GM18508 (cell line): ENCODE measurements around the gene LIPA.
"Not testable (repeated sequence)": the region's sequence is repeated elsewhere in the genome, so short reads cannot be mapped to it uniquely, and the experiment has no call there.

Source experiments
- ATAC-seq: cut with Tn5 transposase; IDR thresholded peaks from one replicate; pipeline ENCODE4 v1.9.1; 2021; ENCODE audit warnings: moderate number of reproducible peaks; ENCODE audit not compliant: insufficient read depth, unreplicated experiment

LIPA gene

GRCh38 chr10:89214566-89215165 lies 36.9 kb downstream of the LIPA start:
- no peak for ATAC-seq

- ATAC-seq, result no peak
Measured at GRCh38 chr10:89213191-89213808, 38.3 kb downstream of the LIPA start.

- no peak for ATAC-seq
Measured at GRCh38 chr10:89210794-89211425, 40.7 kb downstream of the LIPA start.

GRCh38 chr10:89209718-89210117 lies 41.9 kb downstream of the LIPA start:
- no peak for ATAC-seq

- ATAC-seq, result no peak
Measured at GRCh38 chr10:89207801-89208551, 43.6 kb downstream of the LIPA start.

- ATAC-seq, result no peak
Measured at GRCh38 chr10:89207181-89207800, 44.3 kb downstream of the LIPA start, which contains the start of gene CH25H. CH25H (minus strand) TSS chr10:89207317; CDS start chr10:89207292, 25 bp downstream.

- no peak for ATAC-seq
Measured at GRCh38 chr10:89206402-89207180, 45.0 kb downstream of the LIPA start.

- no peak for ATAC-seq
Measured at GRCh38 chr10:89204621-89205185, 46.9 kb downstream of the LIPA start.

GRCh38 chr10:89203237-89203636 lies 48.3 kb downstream of the LIPA start:
- no peak for ATAC-seq

- ATAC-seq, result no peak
Measured at GRCh38 chr10:89202033-89202425, 49.5 kb downstream of the LIPA start.

GRCh38 chr10:89201345-89202032 lies 50.1 kb downstream of the LIPA start:
- no peak for ATAC-seq

GRCh38 chr10:89197473-89197872 lies 54.1 kb downstream of the LIPA start:
- ATAC-seq, result no peak

- ATAC-seq, result not testable (repeated sequence)
Measured at GRCh38 chr10:89191301-89191700, 60.3 kb downstream of the LIPA start.

GRCh38 chr10:89189211-89189734 lies 62.3 kb downstream of the LIPA start:
- no peak for ATAC-seq

GRCh38 chr10:89185658-89186057 lies 65.9 kb downstream of the LIPA start:
- ATAC-seq, result no peak

GRCh38 chr10:89184638-89185037 lies 66.9 kb downstream of the LIPA start:
- no peak for ATAC-seq

GRCh38 chr10:89183571-89183970 lies 68.0 kb downstream of the LIPA start:
- no peak for ATAC-seq

- ATAC-seq, result no peak
Measured at GRCh38 chr10:89182894-89183293, 68.7 kb downstream of the LIPA start.

- no peak for ATAC-seq
Measured at GRCh38 chr10:89175816-89176215, 75.8 kb downstream of the LIPA start.
